Fibroblast of the conjunctiva (primary cell): ENCODE measurements around the gene EPHB1.

Experiments
- DNase-seq: peaks from one replicate; pipeline ENCODE4 v3.0.0-alpha.2; 2010; ENCODE audit warnings: low read depth

EPHB1 gene

DNA sequence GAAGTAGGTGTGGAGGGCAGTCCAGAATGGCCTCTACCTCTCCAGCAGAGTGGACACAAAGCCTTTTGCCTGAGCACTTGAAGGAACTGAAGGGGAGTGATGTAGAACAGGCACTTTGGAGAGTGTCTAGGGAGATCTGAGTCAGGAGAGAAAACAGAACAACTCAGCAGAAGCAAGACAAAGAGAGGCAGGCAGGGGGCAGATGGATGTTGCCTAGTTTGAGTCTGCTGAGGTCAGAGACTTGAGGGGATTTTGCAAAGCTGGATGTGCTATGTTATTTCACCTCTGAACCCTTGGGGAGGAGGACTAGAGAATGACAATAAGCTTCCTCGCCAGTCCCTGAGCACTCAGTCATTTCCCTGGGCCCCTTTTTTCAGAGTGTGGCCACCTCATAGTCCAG is 366.4 kb downstream of the EPHB1 start:
- DNase-seq = no peak

DNA sequence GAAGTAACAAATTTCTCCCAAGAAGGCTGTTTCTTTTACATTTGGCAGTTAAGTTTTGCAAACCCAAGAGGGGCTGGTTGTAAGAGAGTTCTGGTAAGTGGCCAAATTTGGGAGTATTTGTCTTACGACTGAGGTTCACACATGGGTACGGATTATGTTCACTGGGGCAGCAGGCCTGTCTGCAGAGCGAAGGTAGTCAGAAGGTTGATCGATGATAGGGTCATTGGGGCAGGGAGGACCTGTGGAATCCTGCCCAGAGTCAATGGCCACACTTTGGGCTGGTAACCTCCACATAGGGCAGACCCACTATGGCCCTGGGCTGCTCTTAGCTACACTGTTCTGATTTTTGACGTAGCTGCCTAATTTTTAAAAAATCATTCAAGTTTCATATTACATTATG is 368.6 kb downstream of the EPHB1 start:
- no peak for DNase-seq

DNA sequence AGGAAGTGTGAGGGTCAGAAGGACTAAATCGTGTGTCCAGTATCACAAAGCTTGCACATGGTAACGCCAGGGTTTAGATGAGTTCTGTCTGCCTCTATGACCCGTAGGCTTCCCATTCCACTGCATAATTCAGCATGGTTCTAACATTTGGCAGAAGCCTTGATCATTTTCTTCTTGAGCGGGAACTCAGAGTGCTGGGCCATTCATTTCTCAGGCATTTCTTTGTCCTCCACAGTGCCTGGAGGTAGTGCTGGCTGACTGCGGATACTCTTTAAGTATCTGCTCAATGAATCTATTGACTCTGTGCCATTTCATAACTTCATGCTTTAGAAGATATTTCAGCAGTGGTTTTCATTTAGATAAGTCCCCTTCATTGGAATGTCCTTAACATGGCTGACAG is 370.2 kb downstream of the EPHB1 start:
- no peak for DNase-seq

DNA sequence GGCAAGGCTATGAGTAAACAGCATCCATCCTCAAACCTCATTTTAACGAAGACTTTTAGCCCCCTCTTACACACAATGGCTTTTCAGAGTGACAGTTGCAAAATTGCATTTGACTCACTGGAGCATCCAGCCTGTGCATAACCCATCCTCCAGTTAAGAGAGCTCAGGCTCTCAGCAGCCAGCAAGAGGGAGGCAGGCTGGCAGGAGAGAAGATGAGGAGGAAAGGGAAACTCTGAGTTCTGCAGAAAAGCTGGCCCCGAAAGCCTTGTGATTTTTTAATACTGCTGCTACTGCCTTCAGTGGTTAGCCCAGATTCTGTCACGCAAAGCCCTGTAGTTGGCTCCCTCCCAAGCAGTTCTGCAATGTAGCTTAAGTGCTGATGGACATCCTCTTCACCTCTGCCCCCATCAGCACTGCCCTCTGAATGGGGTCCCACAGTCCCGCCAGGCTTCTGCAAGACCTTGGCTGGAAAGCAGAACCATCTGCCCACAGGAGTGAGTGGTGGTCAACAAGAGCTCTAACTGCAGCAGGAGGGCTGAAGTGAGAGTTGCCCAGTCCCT is 371.3 kb downstream of the EPHB1 start:
- DNase-seq = no peak

DNA sequence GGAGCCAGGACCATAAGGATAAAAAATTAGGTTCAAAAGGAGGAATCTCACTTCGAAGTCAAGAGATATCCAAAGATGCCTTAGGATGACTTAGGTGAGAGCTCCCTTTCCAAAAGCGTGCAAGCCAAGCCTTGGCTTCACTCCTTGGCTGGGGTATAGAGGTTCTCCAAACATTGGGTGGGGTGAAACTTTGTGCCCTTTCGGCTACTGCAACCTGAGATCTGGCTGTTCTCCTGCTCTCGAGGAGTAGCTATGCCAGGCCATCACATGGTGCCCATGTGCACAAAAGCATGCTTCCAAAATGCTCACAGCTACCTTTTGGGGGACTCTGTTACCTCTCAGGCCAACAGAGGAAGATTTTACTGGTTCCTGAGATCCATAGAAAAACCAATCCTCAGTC is 373.8 kb downstream of the EPHB1 start:
- no peak for DNase-seq

DNA sequence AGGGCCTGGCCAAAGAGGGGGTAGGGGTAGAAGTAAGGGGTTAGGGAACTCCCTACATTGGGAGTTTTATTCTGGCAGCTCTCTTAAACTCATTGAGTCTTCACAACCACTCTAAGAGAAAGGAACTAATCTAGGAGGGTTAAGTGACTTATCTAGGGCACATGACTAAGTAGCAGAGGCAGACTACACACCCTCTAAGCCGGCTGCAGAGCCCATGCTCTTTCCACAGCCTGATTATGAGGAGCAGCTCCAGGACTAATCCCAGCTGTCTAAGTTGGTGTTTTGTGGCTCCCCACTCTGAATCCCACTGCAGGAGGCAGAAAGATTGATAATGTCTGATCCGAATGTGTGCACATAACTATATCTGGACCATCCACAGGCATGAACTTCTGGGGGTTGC is 374.6 kb downstream of the EPHB1 start:
- no peak for DNase-seq

DNA sequence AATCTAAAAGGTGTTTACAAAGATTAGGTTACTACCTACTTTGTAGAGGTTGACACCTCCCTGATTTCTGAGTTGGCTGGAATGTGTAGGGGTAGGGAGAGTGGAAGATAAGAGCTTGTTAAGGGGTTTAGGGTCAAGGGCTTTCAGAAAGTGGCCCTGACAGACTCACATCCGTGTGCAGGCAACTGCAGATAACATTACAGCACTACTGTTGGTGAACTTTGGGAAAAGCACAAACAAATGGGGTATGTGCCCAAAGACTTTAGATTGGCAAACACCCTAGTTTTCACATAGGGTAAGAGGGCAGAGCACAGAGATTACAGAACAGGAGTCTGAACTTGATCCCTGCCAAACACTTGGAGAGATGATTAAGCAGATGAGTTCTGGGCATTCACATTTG is 375.7 kb downstream of the EPHB1 start:
- DNase-seq = no peak

DNA sequence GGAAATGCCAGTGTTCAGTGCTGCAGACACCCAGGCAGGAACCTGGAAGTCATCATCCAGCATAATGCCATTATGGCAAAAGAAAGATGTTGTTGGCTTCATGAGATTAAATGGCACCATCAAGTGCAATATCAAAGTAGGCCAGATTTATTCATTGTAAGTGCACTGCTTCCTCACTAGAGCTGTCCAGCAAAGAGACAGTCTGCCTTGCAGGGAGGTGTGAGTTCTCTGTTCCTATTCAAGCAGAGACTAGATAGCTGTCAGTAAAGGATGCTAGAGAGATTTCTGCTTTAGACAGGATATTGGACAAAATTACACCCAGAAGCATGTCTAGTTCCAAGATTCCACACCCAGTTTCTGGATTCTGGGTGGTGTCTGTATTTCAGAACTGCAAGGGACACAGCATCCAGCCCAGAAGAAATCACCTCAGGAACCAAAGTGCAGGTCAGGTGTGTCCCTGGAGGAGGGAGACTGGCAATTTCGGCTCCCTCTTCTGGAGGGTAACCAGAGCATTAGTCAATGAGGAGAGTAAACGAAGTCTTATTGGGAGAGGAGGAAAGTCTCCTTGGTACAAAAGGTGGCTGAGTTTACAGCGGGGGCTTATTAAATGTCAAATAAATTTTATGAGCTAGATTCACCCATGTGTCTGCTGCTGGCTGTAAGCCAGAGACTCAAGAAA is 377.3 kb downstream of the EPHB1 start:
- DNase-seq = no peak

DNA sequence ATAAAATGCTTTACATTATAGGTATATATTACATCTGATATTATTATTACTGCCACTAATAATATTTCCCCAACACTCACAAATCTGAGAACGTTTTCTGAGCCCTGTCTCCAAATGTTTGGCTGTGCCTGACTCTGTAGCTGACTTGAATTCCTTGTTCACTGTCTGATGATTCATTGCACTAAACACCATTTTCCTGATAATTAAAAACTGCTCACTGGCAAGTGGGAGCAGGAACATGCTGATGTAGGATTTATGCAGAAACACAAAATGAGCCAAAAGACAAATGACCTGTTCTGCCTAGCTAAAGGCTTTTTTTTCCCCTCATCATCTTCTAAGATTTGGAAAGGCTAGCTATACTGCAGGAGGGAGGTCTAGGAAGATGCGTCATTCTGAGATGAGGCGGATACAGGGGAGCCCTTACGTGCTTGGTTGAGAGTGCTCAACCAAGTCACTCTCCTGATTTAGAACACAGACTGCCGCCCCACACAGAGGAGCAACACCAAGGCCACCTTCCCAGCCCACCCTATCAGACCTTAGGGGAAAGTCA is 380.7 kb downstream of the EPHB1 start:
- no peak for DNase-seq

DNA sequence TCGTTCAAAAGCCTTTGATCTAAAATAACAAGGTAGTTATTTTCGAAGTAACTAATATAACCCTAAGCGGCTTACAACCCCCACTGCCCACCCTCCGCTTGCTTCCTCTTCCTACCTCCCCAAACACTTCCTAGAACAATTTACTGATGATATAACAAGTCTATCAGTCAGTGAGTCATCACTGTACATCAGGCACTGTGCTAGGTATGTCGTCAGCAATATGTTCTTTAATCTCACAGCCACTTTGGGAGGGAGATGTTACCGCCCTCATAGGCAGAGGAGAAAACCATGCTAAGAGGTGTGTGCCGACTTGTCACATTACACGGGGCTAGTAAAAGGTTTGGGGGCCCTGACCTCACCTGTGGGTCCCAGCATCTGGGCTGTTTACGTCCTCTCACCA is 381.8 kb downstream of the EPHB1 start:
- no peak for DNase-seq

DNA sequence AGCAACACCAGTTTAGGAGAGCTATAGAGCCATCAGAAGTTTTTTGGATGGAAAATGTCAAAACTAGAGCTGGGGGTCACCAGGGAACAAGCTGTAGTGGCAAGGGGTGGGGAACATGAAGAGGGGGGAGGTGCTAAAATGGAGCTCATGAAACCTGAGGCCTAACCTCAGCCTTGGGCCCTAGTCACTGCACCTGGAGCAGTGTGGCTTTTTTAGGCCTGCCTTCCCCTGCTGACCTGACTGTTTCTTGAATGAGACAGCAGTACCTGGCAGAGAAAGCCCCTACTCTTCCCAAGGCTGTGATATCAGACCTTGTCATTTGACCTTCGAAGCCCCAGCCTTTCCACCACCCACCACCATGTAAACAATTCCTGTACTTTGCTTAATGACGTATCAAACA is 383.5 kb downstream of the EPHB1 start:
- DNase-seq = no peak

DNA sequence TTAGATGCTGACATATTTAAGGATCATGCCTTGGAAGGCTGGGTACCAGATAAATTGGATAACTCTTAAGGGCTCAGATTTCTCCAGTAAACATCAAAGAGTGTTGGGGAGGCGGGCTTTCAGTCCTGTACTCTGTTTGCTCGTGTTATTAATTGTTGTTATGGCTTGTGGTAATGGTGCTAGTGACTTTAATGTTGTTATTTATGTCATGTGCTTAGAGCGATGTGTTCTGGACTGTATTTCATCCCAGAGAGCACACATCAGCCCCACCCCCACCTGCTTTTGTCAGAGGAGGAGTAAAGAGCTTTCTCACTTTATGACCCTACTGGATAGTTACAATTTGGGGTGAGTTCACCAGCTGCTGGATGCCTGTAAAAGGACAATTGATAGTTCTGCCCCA is 386.3 kb downstream of the EPHB1 start:
- DNase-seq = no peak

DNA sequence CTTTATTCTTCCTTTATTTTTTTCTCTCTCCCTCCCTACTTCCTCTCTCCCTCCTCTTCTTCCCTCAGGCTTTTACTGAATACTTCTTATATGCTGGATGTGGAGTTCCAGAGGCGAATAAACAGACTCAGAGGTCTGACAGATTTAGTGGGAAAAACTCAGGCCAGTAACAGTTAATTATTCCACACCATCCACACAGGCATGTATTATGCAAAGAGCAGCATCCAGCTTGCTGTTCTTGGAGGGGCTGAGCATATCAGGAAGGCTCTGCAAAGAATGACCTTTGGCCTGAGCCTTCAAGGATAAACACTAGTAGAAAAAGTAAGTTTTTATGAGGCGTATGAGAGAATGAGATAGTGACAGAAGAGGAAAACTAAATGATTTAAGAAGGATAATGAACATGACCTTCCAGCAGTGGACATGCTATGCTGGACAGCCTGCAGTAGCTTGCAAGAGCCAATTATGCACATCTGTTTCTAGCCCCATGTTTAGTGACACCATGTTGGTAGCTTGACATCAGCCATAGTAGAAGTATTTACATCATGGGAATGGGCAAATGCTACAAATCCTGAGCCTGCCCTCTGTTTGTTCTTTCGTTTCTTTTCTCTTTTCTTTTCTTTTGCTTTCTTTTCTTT is 387.4 kb downstream of the EPHB1 start:
- no peak for DNase-seq

DNA sequence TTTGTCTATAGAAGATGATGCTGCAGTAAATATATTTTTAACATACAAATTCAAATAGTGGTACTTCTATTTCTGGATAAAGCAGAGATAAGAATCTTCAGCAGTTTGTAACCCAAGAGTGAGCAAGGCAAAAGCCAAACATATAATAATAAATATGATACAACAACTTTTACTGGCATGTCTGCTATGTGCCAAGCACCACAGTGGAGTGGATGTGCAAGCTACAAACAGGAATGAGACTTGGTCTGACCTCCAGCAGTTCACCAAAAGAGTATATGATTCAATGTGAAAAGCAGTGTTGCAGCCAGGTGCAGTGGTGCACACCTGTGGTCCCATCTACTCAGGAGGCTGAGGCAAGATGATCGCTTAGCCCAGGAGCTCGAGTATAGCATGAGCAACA is 395.6 kb downstream of the EPHB1 start:
- DNase-seq = no peak

DNA sequence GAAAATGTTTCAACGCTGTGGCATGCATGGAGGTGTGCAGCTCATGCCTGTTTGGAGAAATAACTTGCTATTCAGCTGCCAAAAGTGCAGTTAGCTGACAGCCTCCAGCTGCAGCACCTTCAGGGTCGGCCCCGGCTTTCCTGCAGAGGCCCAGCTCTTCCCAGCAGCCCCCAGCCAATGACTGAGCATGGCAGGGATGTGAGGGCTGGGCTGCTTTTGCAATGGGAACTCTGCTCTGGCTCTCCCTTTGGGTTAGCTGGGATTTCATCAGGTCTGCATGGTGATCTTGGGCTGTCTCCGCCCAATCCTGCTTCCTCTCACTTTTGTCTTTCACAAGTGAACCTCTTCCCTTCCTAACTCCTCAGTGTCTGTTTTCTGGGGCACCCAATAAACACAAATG is 396.6 kb downstream of the EPHB1 start:
- DNase-seq = no peak

DNA sequence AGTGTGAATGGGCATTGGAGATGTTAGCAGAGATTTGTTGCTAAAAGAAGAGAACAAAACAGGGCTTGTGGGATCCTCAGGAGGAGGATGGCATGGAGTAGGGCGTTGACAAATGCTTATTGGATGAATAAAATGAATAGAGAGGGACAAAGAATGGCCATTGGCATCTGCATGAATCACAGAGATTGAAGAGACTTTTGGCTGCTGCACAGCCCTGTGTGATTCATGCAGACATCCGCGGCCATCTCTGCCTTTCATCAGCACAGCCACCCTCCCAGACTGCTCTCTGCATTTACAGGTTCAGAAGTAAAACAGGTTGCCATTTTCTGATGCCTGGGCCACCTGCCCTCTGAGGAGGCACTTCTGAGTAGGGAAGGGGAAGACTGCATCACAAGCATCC is 397.9 kb downstream of the EPHB1 start:
- no peak for DNase-seq

DNA sequence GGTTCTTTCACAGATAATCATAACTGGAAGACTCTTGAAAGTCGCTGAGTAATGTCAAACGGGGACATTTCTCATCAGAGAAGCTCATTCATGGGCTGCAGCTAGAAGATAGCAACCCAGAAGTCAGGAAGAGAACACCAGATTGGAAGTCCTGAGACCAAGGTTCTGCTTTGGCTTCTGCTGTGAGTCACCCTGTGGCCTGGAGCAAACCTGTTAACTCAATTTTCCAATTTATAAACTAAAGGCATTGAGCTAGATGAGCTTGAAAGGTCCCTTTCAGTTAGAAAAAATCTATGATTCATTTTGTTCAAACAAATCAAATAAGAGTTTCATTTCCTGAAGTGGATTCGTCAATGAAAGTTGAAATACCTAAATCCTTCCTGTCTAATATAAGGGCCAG is 402.2 kb downstream of the EPHB1 start:
- no peak for DNase-seq

DNA sequence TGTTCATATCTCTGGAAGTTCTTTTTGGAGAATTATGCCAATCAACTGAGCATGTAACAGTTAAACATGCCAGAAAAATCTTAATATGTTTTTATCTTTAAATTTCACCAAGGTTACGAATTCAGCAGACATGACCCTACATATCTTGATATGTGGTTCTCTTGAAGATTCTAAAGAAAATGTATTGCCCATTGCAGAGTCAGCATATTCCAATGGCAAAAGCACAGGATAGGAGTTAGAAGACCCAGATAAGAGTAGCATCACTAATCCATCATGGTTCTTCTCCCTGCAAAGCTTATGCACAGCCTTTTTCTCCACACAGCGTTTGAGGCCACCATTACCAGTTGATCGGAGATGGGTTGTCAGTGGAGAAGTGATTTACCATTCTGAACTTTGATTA is 402.8 kb downstream of the EPHB1 start:
- no peak for DNase-seq

DNA sequence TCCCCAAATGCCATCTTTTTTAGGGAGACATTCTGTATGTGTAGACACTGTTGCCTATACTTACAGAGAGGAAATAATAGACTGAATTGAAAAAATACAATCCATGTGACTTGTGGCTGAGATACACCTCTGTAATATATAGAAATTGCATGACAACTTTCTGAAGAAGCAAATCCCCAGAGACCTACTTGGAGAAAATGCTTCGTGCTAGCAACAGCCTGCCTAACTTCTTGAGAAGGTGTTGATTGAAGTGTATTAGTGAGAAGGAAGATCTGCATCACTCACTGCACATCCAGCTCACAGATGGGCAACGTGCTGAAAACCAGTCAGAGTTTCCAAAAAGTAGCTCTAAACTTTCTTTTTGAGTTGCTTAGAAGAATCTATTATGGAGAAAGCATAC is 404.1 kb downstream of the EPHB1 start:
- DNase-seq = no peak

DNA sequence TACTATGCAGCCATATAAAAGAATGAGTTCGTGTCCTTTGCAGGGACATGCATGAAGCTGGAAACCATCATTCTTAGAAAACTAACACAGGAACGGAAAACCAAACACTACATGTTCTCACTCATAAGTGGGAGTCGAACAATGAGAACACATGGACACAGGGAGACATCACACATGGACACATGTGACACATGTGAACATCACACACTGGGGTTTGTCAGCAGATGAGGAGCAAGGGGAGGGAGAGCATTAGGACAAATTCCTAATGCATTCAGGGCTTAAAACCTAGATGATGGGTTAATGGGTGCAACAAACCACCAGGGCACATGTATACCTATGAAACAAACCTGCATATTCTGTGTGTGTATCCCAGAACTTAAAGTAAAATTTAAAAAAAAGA is 408.0 kb downstream of the EPHB1 start:
- no peak for DNase-seq

DNA sequence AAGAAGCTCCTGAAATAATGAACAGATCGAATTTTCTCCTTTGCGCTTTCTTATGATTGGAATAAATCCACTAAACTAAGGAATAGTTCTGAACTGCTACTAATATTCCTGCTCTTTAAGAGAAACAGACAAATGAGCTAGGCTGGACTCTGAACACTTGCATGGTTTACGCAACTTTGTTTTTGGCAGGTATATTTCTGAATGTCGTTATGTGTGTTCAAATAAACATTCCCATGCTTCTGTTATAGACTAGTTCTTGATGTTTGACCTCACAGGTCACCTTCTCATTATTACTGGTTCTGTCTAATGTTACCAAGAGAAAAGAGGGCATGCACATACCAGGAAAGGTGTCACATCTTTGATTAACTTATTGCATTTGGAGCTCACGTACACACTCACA is 418.2 kb downstream of the EPHB1 start:
- DNase-seq = no peak

DNA sequence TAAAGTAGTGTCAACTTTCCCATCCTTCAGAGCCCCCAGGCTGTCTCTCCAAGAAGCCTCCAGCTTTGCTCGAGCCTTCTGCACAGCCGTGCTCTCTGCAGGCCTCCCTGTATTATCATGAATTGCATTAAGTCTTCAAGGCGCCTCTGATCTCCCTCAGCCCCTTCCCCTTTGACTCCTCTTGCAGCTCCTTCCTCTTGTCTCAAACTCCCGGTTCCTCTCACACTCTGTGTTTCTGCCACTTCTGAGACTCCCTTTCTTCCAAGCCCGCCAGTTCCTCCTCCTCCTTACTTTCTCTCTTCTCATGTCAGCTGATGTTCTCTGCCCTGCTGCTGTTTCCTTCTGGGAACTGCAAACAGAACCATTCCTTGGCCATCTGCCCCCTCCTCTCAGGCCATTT is 418.8 kb downstream of the EPHB1 start:
- no peak for DNase-seq

DNA sequence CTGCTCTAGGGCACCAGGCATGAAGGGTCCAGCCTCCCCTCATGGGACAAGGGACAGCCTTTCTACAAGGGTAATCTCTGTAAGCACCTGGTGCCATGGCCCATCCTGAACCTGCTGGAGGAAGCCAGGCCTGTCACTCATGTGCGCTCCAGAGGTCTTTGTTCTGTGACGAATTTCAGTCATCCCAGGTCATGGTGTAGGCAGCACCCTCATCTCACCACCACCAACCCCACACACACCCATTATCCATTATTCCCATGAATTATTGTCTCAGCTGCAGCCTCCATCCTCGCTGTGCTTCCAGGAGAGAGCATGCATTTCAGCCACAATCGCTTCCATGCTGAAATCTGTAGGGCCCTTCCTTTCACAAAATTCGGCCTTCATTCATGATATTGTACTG is 419.3 kb downstream of the EPHB1 start:
- DNase-seq = no peak

DNA sequence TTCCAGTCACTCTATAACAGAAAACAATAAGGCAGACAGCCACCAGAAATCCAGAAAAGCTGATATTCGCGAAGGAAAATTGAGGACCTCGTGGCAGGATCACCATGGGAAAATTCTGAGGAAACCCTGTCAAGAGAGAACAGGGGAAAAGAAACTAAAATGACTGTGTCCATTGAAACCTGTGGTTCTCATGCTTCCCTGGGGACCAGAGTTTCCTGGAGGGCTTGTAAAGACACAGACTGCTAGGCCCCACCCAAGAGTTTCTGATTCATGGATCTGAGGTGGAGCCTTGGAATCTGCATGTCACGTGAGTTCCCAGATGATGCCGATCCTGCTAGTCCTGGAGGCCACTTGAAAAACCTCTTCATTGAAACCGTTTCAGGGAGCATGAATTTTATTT is 420.5 kb downstream of the EPHB1 start:
- no peak for DNase-seq
